PC-3 (cell line): ENCODE measurements around the gene MRPS18C. TPM values are rescaled to one million over a fixed set of nuclear protein-coding genes. Genes with fewer than 3 reads are reported as not detected.

Source experiments
- ATAC-seq: fragments of 200-7000 bp; cut with Tn5 transposase; 2 replicates; pipeline ENCODE4 v1.9.1; 2020; ENCODE audit warnings: mild to moderate bottlenecking, moderate library complexity
- BruUV-seq: library from RNA; stranded (reverse); fragments of 400-500 nt; replicated peaks from 2 replicates; lab custom pipeline; 2021; lab: Mats Ljungman, UMichigan
- CTCF ChIA-PET: fragments of 300-600 bp; sonication (Branson Sonifier 250); formaldehyde crosslinking; loops from one replicate; lab custom pipeline; 2022; ENCODE audit warnings: antibody characterized with exemption; lab: Charles Lee
- POLR2A ChIA-PET: fragments of 300-600 bp; sonication (Branson Sonifier 250); formaldehyde crosslinking; loops from one replicate; lab custom pipeline; 2022; ENCODE audit warnings: antibody characterized with exemption; ENCODE audit not compliant: unreplicated experiment; lab: Charles Lee
- DNase-seq: peaks from one replicate; pipeline ENCODE4 v3.0.0-alpha.2; 2015
- H2AFZ ChIP-seq: fragments of 300-600 bp; sonication (generic); 2 replicates; pipeline ENCODE4 v1.6.0; 2016; ENCODE audit warnings: antibody characterized with exemption, low read length
- H3F3A ChIP-seq: fragments of 300-600 bp; sonication (generic); one replicate; pipeline ENCODE4 v1.6.0; 2017; ENCODE audit warnings: antibody characterized with exemption, low read length, control low read depth, mild to moderate bottlenecking; ENCODE audit not compliant: unreplicated experiment
- H3K27ac ChIP-seq: fragments of 300-600 bp; sonication (generic); 2 replicates; pipeline ENCODE4 v1.5.1; 2016; ENCODE audit warnings: mild to moderate bottlenecking, low read length
- H3K27me3 ChIP-seq: fragments of 300-600 bp; sonication (generic); 2 replicates; pipeline ENCODE4 v1.6.1; 2016; ENCODE audit warnings: low read length, mixed read lengths
- H3K36me3 ChIP-seq: fragments of 300-600 bp; sonication (generic); 2 replicates; pipeline ENCODE4 v1.6.1; 2016; ENCODE audit warnings: low read depth, mixed run types, low read length, mixed read lengths
- H3K4me1 ChIP-seq: fragments of 300-600 bp; sonication (generic); 2 replicates; pipeline ENCODE4 v1.5.1; 2016; ENCODE audit warnings: low read length; ENCODE audit not compliant: insufficient read depth
- H3K4me2 ChIP-seq: fragments of 300-600 bp; sonication (generic); 2 replicates; pipeline ENCODE4 v1.6.0; 2016; ENCODE audit warnings: low read length
- H3K4me3 ChIP-seq: fragments of 300-600 bp; sonication (generic); 2 replicates; pipeline ENCODE4 v1.5.1; 2016; ENCODE audit warnings: mild to moderate bottlenecking, low read length, mixed read lengths
- H3K79me2 ChIP-seq: fragments of 300-600 bp; sonication (generic); 2 replicates; pipeline ENCODE4 v1.6.1; 2017; ENCODE audit warnings: low read length, mixed read lengths
- H3K9ac ChIP-seq: fragments of 300-600 bp; sonication (generic); 2 replicates; pipeline ENCODE4 v1.6.0; 2016; ENCODE audit warnings: mild to moderate bottlenecking, low read length
- H3K9me2 ChIP-seq: fragments of 300-600 bp; sonication (generic); replicated peaks from 2 replicates; pipeline ENCODE4 v1.6.1; 2016; ENCODE audit warnings: mixed run types, low read length, mixed read lengths
- H3K9me3 ChIP-seq: fragments of 300-600 bp; sonication (generic); 2 replicates; pipeline ENCODE4 v1.6.1; 2016; ENCODE audit warnings: low read length, mixed read lengths
- H4K20me1 ChIP-seq: fragments of 300-600 bp; sonication (generic); 2 replicates; pipeline ENCODE4 v1.6.1; 2016; ENCODE audit warnings: low read length, mixed read lengths
- CTCF ChIP-seq: fragments of 300-600 bp; sonication (generic); conservative IDR thresholded peaks from 2 replicates; pipeline ENCODE4 v1.5.1; 2017; ENCODE audit warnings: antibody characterized with exemption, low read depth, mild to moderate bottlenecking, low read length
- EZH2 ChIP-seq: fragments of 300-600 bp; sonication (generic); IDR thresholded peaks from one replicate; pipeline ENCODE4 v1.6.1; 2017; ENCODE audit warnings: antibody characterized with exemption, mild to moderate bottlenecking, low read length; ENCODE audit not compliant: unreplicated experiment
- EZH2phosphoT487 ChIP-seq: fragments of 300-600 bp; sonication (generic); IDR thresholded peaks from 2 replicates; pipeline ENCODE4 v1.6.1; 2018; ENCODE audit warnings: mild to moderate bottlenecking, antibody characterized with exemption, low read length, borderline replicate concordance
- intact Hi-C: fragments of 100-400 bp; cut with micrococcal nuclease; formaldehyde crosslinking; loops from 2 replicates; pipeline ENCODE4 v1.9.0; 2023
- total RNA-seq: library from RNA; depleted of rRNA; stranded (reverse); fragments of >200 nt; gene quantifications from 2 replicates; pipeline ENCODE4 v1.2.3, GENCODE V29; 2014

MRPS18C gene
- total RNA-seq, 1 experiment from 2014 or later, result 57.6 TPM

DNA sequence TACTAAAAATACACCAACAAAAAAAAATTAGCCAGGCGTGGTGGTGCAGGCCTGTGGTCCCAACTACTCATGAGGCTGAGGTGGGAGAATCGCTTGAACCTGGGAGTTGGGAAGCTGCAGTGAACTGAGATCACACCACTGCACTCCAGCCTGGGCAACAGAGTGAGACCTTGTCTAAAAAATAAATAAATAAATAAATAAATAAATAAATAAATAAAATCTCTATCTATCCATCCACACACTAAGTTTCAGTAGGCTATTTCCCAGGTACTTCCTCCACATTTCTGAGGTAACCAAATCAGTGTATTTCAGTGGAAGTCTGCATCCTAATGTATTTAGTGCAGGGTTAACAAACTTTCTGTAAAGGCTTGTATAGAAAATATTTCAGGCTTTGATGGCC lies 18.1 kb downstream of the MRPS18C start:
- Histone ChIP-seq H4K20me1 (no peaks in the 10 kb centered on the region), H3K4me3 (no peak overlapping the region), H2AFZ (no peak overlapping the region), H3F3A (no peaks in the 10 kb centered on the region), H3K9me2 (no peaks in the 10 kb centered on the region), H3K27ac (no peak overlapping the region), H3K9ac (no peak overlapping the region), H3K4me2 (no peak overlapping the region), H3K36me3 (no peaks in the 10 kb centered on the region; the same call in none of the 2 replicates), H3K9me3 (no peaks in the 10 kb centered on the region), H3K27me3 (no peaks in the 10 kb centered on the region), H3K79me2 (no peaks in the 10 kb centered on the region), H3K4me1 (no peaks in the 10 kb centered on the region)
- DNase-seq (no peak), ATAC-seq (no peak)
- CTCF ChIA-PET, result no interaction called here
- intact Hi-C loops, result no loop called here
- POLR2A ChIA-PET, result no interaction called here
- BruUV-seq, result no TSS peak
- TF ChIP-seq EZH2phosphoT487, result no peak
- no peak for TF ChIP-seq CTCF
- TF ChIP-seq EZH2, result no peak

- TF ChIP-seq EZH2phosphoT487, result no peak
- no peak for TF ChIP-seq CTCF
- TF ChIP-seq EZH2, result no peak
- CTCF ChIA-PET, result no interaction called here
- H3K27ac ChIP-seq, result peak within 1 kb of the TSS; percentile 52
- peak; percentile 91 for DNase-seq
- peak within 1 kb of the TSS; percentile 71 for H3K9ac ChIP-seq
- BruUV-seq, result no TSS peak
- ATAC-seq, result peak; percentile 85
- H3K36me3 ChIP-seq, result no peaks in the 10 kb centered on the region
- H3K9me3 ChIP-seq, result no peaks in the 10 kb centered on the region
- H2AFZ ChIP-seq, result peak within 1 kb of the TSS; percentile 96
- peaks cover 23% of the 10 kb centered on the region for H3K4me1 ChIP-seq
- H3K9me2 ChIP-seq, result no peaks in the 10 kb centered on the region
- intact Hi-C loops, result loop anchor here (2.0 kb wide), 1 partner anchor 54 kb away; no protein-coding TSS in a partner anchor
- H3K4me3 ChIP-seq, result peak within 1 kb of the TSS; percentile 86
- no peaks in the 10 kb centered on the region for H3F3A ChIP-seq
- POLR2A ChIA-PET, result no interaction called here
- peaks cover 6% of the 10 kb centered on the region; the same call in 1 of the 2 replicates for H3K79me2 ChIP-seq
- H3K4me2 ChIP-seq, result peak within 1 kb of the TSS; percentile 94
- H4K20me1 ChIP-seq, result no peaks in the 10 kb centered on the region
- no peaks in the 10 kb centered on the region for H3K27me3 ChIP-seq
Observed at GRCh38 chr4:83484500-83485461, 28.9 kb downstream of the MRPS18C start, which contains the start of gene ABRAXAS1. Gene ABRAXAS1, minus strand, starts transcription at chr4:83485100. Its CDS starts 28 bp downstream, at chr4:83485072.
